GF-D8 (cell line): ENCODE data around the gene ABLIM3.
"Not testable (repeated sequence)": the region's sequence is repeated elsewhere in the genome, so short reads cannot be mapped to it uniquely, and the experiment has no call there.

Experiments used
- DNase-seq: peaks from one replicate; lab custom pipeline; 2025; lab: John Stamatoyannopoulos, UW

Gene ABLIM3

GRCh38 chr5:149157330-149157729 lies 16.0 kb downstream of the ABLIM3 start:
- no peak for DNase-seq

GRCh38 chr5:149160291-149160787 lies 19.0 kb downstream of the ABLIM3 start:
- DNase-seq, result no peak

- no peak for DNase-seq
Measured at GRCh38 chr5:149161026-149161687, 19.9 kb downstream of the ABLIM3 start.

GRCh38 chr5:149161850-149162249 lies 20.6 kb downstream of the ABLIM3 start:
- no peak for DNase-seq

GRCh38 chr5:149162401-149163084 lies 21.2 kb downstream of the ABLIM3 start:
- DNase-seq, result no peak

GRCh38 chr5:149164731-149165130 lies 23.4 kb downstream of the ABLIM3 start:
- no peak for DNase-seq

GRCh38 chr5:149166128-149166527 lies 24.8 kb downstream of the ABLIM3 start:
- DNase-seq, result no peak

- no peak for DNase-seq
Measured at GRCh38 chr5:149166591-149167100, 25.4 kb downstream of the ABLIM3 start.

GRCh38 chr5:149168276-149168906 lies 27.1 kb downstream of the ABLIM3 start:
- DNase-seq, result no peak

- no peak for DNase-seq
Measured at GRCh38 chr5:149170299-149170698, 29.0 kb downstream of the ABLIM3 start.

GRCh38 chr5:149172261-149172660 lies 31.0 kb downstream of the ABLIM3 start:
- DNase-seq, result no peak

- DNase-seq, result no peak
Measured at GRCh38 chr5:149172709-149173505, 31.6 kb downstream of the ABLIM3 start.

GRCh38 chr5:149174847-149175234 lies 33.5 kb downstream of the ABLIM3 start:
- no peak for DNase-seq

- DNase-seq, result no peak
Measured at GRCh38 chr5:149175346-149176105, 34.2 kb downstream of the ABLIM3 start.

GRCh38 chr5:149177339-149177843 lies 36.1 kb downstream of the ABLIM3 start:
- DNase-seq, result no peak

- DNase-seq, result no peak
Measured at GRCh38 chr5:149177911-149178565, 36.7 kb downstream of the ABLIM3 start.

GRCh38 chr5:149181732-149182131 lies 40.4 kb downstream of the ABLIM3 start:
- DNase-seq, result no peak

GRCh38 chr5:149182241-149182640 lies 40.9 kb downstream of the ABLIM3 start:
- DNase-seq, result no peak

- no peak for DNase-seq
Measured at GRCh38 chr5:149185067-149185466, 43.8 kb downstream of the ABLIM3 start.

GRCh38 chr5:149186506-149186905 lies 45.2 kb downstream of the ABLIM3 start:
- no peak for DNase-seq

- not testable (repeated sequence) for DNase-seq
Measured at GRCh38 chr5:149187617-149188016, 46.3 kb downstream of the ABLIM3 start.
